DND-41 (cell line): ENCODE results near the gene TAOK3.
A peak's percentile ranks its signal among the peaks of the same experiment; 100 is the strongest.

ENCODE experiments used
- ATAC-seq: fragments of 200-7000 bp; cut with Tn5 transposase; 3 replicates; pipeline ENCODE4 v1.9.1; 2021; ENCODE audit warnings: low read depth; ENCODE audit not compliant: insufficient read depth
- DNase-seq: peaks from one replicate; pipeline ENCODE4 v3.0.0-alpha.2; 2020
- H2AFZ ChIP-seq: 2 replicates; pipeline ENCODE4 v1.6.0; 2012; ENCODE audit warnings: low read depth, low read length
- H3K27ac ChIP-seq: 2 replicates; pipeline ENCODE4 v1.5.1; 2012; ENCODE audit warnings: low read length, inconsistent platforms
- H3K27me3 ChIP-seq: fragments of 200-600 bp; sonication (generic); 2 replicates; pipeline ENCODE4 v1.6.0; 2012; ENCODE audit warnings: low read length, mild to moderate bottlenecking, inconsistent platforms; ENCODE audit not compliant: insufficient read depth, poor library complexity
- H3K36me3 ChIP-seq: 2 replicates; pipeline ENCODE4 v1.5.1; 2012; ENCODE audit warnings: low read length, inconsistent platforms; ENCODE audit not compliant: insufficient read depth
- H3K4me1 ChIP-seq: 2 replicates; pipeline ENCODE4 v1.5.1; 2012; ENCODE audit warnings: mild to moderate bottlenecking, low read length; ENCODE audit not compliant: insufficient read depth
- H3K4me2 ChIP-seq: 2 replicates; pipeline ENCODE4 v1.6.0; 2012; ENCODE audit warnings: mild to moderate bottlenecking, moderate library complexity, low read length, inconsistent platforms; ENCODE audit not compliant: insufficient read depth
- H3K4me3 ChIP-seq, 2 experiments: fragments of 200-600 bp in 1 of 2; shearing (Covaris generic) in 1 of 2; 2 replicates each; pipeline ENCODE4 v1.5.1; 2012 to 2016; ENCODE audit warnings: inconsistent platforms in 2 of 2, low read length in 2 of 2, mild to moderate bottlenecking in 2 of 2, low read depth in 1 of 2, moderate library complexity in 1 of 2
- H3K79me2 ChIP-seq: 2 replicates; pipeline ENCODE4 v1.6.0; 2012; ENCODE audit warnings: low read length, inconsistent platforms; ENCODE audit not compliant: insufficient read depth
- H3K9ac ChIP-seq: 2 replicates; pipeline ENCODE4 v1.6.0; 2012; ENCODE audit warnings: low read depth, mild to moderate bottlenecking, inconsistent platforms, low read length, moderate library complexity
- H3K9me3 ChIP-seq: 2 replicates; pipeline ENCODE4 v1.5.1; 2012; ENCODE audit warnings: low read length, moderate library complexity, mild to moderate bottlenecking, inconsistent platforms; ENCODE audit not compliant: insufficient read depth, severe bottlenecking
- H4K20me1 ChIP-seq: 2 replicates; pipeline ENCODE4 v1.6.0; 2012; ENCODE audit warnings: low read length; ENCODE audit not compliant: insufficient read depth
- EZH2 ChIP-seq: IDR thresholded peaks from 3 replicates; pipeline ENCODE4 v1.6.1; 2012; ENCODE audit warnings: borderline replicate concordance, low read depth, mild to moderate bottlenecking, moderate library complexity, low read length, inconsistent platforms; ENCODE audit not compliant: severe bottlenecking
- TF ChIP-seq, protein P1 (sequence below): IDR thresholded peaks from 2 replicates; pipeline ENCODE4 v1.5.1; 2012; ENCODE audit warnings: borderline replicate concordance, low read length, moderate library complexity, mild to moderate bottlenecking; ENCODE audit not compliant: poor library complexity, severe bottlenecking; ENCODE audit errors: extremely low read depth

The TAOK3 gene

DNA sequence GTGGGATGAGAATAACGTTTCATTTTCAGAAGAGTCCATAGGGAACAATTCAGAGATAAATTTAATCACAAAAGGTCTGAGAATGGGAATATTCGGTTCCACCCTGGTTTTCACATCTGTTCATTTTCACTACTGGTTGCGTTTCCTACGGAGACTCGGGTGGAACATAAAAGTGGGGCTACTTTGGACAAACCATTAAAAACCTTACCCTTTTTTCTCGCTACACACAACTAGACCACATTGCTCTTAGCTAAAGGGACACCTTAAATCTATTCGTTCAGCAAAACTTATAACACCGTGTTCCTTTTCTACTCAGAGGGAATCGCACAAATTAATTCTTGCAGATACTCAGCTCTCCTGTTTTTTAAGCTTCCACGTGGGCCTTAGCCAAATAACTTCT is 2.6 kb upstream of the TAOK3 start:
- Histone ChIP-seq H3K9ac (peak overlapping the region; percentile 79; the same call in 1 of the 2 replicates), H3K79me2 (peaks cover 56% of the 10 kb centered on the region)

DNA sequence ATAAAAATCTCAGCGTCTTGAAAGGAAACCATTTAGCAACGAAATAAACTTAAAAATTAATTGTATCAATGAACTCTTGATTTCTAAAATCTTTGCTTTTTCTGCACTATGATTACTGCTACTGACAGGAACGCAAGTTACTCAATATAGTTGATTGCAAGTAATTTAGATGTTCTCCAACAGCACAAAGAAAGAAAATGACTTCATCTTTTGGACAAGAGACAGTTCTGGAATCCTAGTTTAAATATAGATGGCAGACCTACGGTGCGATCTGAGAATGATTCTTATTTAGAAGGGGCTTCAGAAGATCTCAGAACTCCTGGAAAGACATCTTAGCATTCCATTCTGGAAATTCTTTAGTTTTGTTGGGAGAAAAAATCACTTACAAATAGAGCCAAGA is 2.2 kb upstream of the TAOK3 start:
- peaks cover 52% of the 10 kb centered on the region for H3K79me2 ChIP-seq
- no peak overlapping the region for H3K27ac ChIP-seq
- H4K20me1 ChIP-seq, result peaks cover 31% of the 10 kb centered on the region
- H3K36me3 ChIP-seq, result peaks cover 12% of the 10 kb centered on the region
- no peak overlapping the region for H3K4me3 ChIP-seq
- no peaks in the 10 kb centered on the region for H3K9me3 ChIP-seq
- TF ChIP-seq EZH2, result no peak
- TF ChIP-seq, protein P1, sequence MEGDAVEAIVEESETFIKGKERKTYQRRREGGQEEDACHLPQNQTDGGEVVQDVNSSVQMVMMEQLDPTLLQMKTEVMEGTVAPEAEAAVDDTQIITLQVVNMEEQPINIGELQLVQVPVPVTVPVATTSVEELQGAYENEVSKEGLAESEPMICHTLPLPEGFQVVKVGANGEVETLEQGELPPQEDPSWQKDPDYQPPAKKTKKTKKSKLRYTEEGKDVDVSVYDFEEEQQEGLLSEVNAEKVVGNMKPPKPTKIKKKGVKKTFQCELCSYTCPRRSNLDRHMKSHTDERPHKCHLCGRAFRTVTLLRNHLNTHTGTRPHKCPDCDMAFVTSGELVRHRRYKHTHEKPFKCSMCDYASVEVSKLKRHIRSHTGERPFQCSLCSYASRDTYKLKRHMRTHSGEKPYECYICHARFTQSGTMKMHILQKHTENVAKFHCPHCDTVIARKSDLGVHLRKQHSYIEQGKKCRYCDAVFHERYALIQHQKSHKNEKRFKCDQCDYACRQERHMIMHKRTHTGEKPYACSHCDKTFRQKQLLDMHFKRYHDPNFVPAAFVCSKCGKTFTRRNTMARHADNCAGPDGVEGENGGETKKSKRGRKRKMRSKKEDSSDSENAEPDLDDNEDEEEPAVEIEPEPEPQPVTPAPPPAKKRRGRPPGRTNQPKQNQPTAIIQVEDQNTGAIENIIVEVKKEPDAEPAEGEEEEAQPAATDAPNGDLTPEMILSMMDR, result no peak
- H3K4me2 ChIP-seq, result no peak overlapping the region; the same call in 1 of the 2 replicates
- H2AFZ ChIP-seq, result no peak overlapping the region
- no peak for DNase-seq
- H3K4me1 ChIP-seq, result peaks cover 65% of the 10 kb centered on the region
- H3K9ac ChIP-seq, result no peak overlapping the region
- no peak for ATAC-seq
- peaks cover 15% of the 10 kb centered on the region for H3K27me3 ChIP-seq

More for the DNA sequence above, 2.6 kb upstream of the TAOK3 start:
- Histone ChIP-seq H3K4me2 (peak overlapping the region; percentile 85), H3K27ac (no peak overlapping the region), H3K4me3 (peak overlapping the region in 1 of 2 experiments; percentile 95; a peak in 1 of 4 replicates), H3K27me3 (peaks cover 15% of the 10 kb centered on the region), H2AFZ (peak overlapping the region; percentile 95; the same call in 1 of the 2 replicates), H4K20me1 (peaks cover 32% of the 10 kb centered on the region), H3K9me3 (no peaks in the 10 kb centered on the region), H3K36me3 (peaks cover 16% of the 10 kb centered on the region), H3K4me1 (peaks cover 65% of the 10 kb centered on the region)
- TF ChIP-seq EZH2, result no peak
- TF ChIP-seq, protein P1, result no peak
- DNase-seq, result no peak
- no peak for ATAC-seq

GRCh38 chr12:118374126-118374725 is 1.5 kb upstream of the TAOK3 start:
- H3K4me2 ChIP-seq, result peak overlapping the region; percentile 87
- H3K36me3 ChIP-seq, result peaks cover 5% of the 10 kb centered on the region
- peaks cover 25% of the 10 kb centered on the region for H4K20me1 ChIP-seq
- H3K9me3 ChIP-seq, result no peaks in the 10 kb centered on the region
- H2AFZ ChIP-seq, result no peak overlapping the region
- H3K27me3 ChIP-seq, result peaks cover 15% of the 10 kb centered on the region
- TF ChIP-seq EZH2, result no peak
- TF ChIP-seq, protein P1, result no peak
- H3K79me2 ChIP-seq, result peaks cover 45% of the 10 kb centered on the region
- DNase-seq (no peak), ATAC-seq (no peak)
- peak overlapping the region; percentile 70 for H3K9ac ChIP-seq
- H3K4me3 ChIP-seq, result peak overlapping the region in 1 of 2 experiments; percentile 96; a peak in 1 of 4 replicates
- peak overlapping the region; percentile 75 for H3K27ac ChIP-seq
- peaks cover 61% of the 10 kb centered on the region for H3K4me1 ChIP-seq
